ENCODE data around the gene RNF123.

- no peak for TF ChIP-seq CTCF (IDR thresholded peaks at IDR 0.05)
- TF ChIP-seq POLR2A (IDR thresholded peaks at IDR 0.05), result no peak
These were observed 6.2 kb upstream of the RNF123 start for GRCh38 chr3:49683162-49683561.
